Measurements from ENCODE around the gene TMPRSS11A.

GRCh38 chr4:67884701-67885100 is 78.6 kb downstream of the TMPRSS11A start:
- TF ChIP-seq POLR2AphosphoS5 (IDR thresholded peaks at IDR 0.05; ENCODE audit: low read depth, low read length) (no peak), ZNF274 (IDR thresholded peaks at IDR 0.05; ENCODE audit: borderline replicate concordance, extremely low read depth, low read length) (no peak), PHF8 (conservative IDR thresholded peaks at IDR 0.05; ENCODE audit: low read depth, low read length) (no peak), BACH1 (IDR thresholded peaks at IDR 0.05; ENCODE audit: low read length) (no peak), EP300 (IDR thresholded peaks at IDR 0.05; ENCODE audit: borderline replicate concordance in 1 of 2, low read depth in 2 of 2, low read length in 2 of 2) (no peak), GABPA (IDR thresholded peaks at IDR 0.05; ENCODE audit: borderline replicate concordance, insufficient read depth, low read length) (no peak), EZH2 (IDR thresholded peaks at IDR 0.05; ENCODE audit: low read depth, low read length, severe bottlenecking) (no peak), YY1 (IDR thresholded peaks at IDR 0.05; ENCODE audit: low read depth, low read length) (no peak), SP1 (IDR thresholded peaks at IDR 0.05; ENCODE audit: low read depth, low read length) (no peak), JUN (IDR thresholded peaks at IDR 0.05; ENCODE audit: low read depth, low read length) (no peak), TAF1 (IDR thresholded peaks at IDR 0.05; ENCODE audit: low read depth, low read length) (no peak)
- TF ChIP-seq, protein P1, sequence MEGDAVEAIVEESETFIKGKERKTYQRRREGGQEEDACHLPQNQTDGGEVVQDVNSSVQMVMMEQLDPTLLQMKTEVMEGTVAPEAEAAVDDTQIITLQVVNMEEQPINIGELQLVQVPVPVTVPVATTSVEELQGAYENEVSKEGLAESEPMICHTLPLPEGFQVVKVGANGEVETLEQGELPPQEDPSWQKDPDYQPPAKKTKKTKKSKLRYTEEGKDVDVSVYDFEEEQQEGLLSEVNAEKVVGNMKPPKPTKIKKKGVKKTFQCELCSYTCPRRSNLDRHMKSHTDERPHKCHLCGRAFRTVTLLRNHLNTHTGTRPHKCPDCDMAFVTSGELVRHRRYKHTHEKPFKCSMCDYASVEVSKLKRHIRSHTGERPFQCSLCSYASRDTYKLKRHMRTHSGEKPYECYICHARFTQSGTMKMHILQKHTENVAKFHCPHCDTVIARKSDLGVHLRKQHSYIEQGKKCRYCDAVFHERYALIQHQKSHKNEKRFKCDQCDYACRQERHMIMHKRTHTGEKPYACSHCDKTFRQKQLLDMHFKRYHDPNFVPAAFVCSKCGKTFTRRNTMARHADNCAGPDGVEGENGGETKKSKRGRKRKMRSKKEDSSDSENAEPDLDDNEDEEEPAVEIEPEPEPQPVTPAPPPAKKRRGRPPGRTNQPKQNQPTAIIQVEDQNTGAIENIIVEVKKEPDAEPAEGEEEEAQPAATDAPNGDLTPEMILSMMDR (IDR thresholded peaks at IDR 0.05; ENCODE audit: control extremely low read depth in 1 of 3, insufficient read depth in 1 of 3, low read depth in 1 of 3, low read length in 3 of 3) = no peak

Data from H1 (cell line).